Mesothelial cell of epicardium (in vitro differentiated cells): ENCODE measurements around the gene AKT1S1. TPM values are rescaled to one million over a fixed set of nuclear protein-coding genes. Genes with fewer than 3 reads are reported as not detected.
A peak's percentile ranks its signal among the peaks of the same experiment; 100 is the strongest.

ENCODE experiments used
- DNase-seq, 2 experiments: peaks; one replicate each; pipeline ENCODE4 v3.0.0; 2021; ENCODE audit warnings: low spot score in 2 of 2; ENCODE audit not compliant: unreplicated experiment in 2 of 2
- H3K27ac Mint-ChIP-seq: 2 replicates; pipeline ENCODE4 v1.8.0; 2021; ENCODE audit warnings: mixed read lengths
- H3K27me3 Mint-ChIP-seq: 2 replicates; pipeline ENCODE4 v1.8.0; 2021; ENCODE audit warnings: low read depth, mixed read lengths
- H3K36me3 Mint-ChIP-seq: 2 replicates; pipeline ENCODE4 v1.8.0; 2021; ENCODE audit warnings: mixed read lengths
- H3K4me1 Mint-ChIP-seq: 2 replicates; pipeline ENCODE4 v1.8.0; 2021; ENCODE audit warnings: mixed read lengths
- H3K4me3 Mint-ChIP-seq: 2 replicates; pipeline ENCODE4 v1.8.0; 2021; ENCODE audit warnings: mild to moderate bottlenecking, moderate library complexity, mixed read lengths
- H3K9me3 Mint-ChIP-seq: 2 replicates; pipeline ENCODE4 v1.8.0; 2021; ENCODE audit warnings: mixed read lengths
- CTCF ChIP-seq: fragments of 200-600 bp; sonication (generic); IDR thresholded peaks from one replicate; pipeline ENCODE4 v1.5.0; 2021; ENCODE audit warnings: antibody characterized with exemption; ENCODE audit not compliant: unreplicated experiment
- total RNA-seq: library from RNA; stranded (reverse); gene quantifications from 3 replicates; pipeline ENCODE4 v1.2.1, GENCODE V29; 2021

The AKT1S1 gene
- total RNA-seq, 1 donor from 2014 or later = 41.8 TPM

GRCh38 chr19:49896863-49897621, 19.9 kb upstream of the AKT1S1 start, which contains the start of gene IL4I1:
IL4I1 (minus strand) TSS chr19:49896887; CDS start chr19:49896160, 727 bp downstream.
- H3K36me3 Mint-ChIP-seq = no peaks in the 10 kb centered on the region
- H3K27me3 Mint-ChIP-seq = peaks cover 20% of the 10 kb centered on the region
- no peak for DNase-seq
- no peak for TF ChIP-seq CTCF
- H3K4me1 Mint-ChIP-seq = peaks cover 15% of the 10 kb centered on the region
- peak within 1 kb of the TSS; percentile 82 for H3K27ac Mint-ChIP-seq
- no peaks in the 10 kb centered on the region for H3K9me3 Mint-ChIP-seq
- H3K4me3 Mint-ChIP-seq = no peak within 1 kb of the TSS

- Mint-ChIP-seq H3K36me3 (no peaks in the 10 kb centered on the region), H3K4me1 (peaks cover 19% of the 10 kb centered on the region), H3K9me3 (no peaks in the 10 kb centered on the region), H3K27ac (no peak overlapping the region), H3K27me3 (peaks cover 31% of the 10 kb centered on the region), H3K4me3 (no peak overlapping the region)
- no peak for DNase-seq
- TF ChIP-seq CTCF = no peak
Observed at GRCh38 chr19:49895566-49896297, 18.6 kb upstream of the AKT1S1 start.

GRCh38 chr19:49894879-49895565, 17.9 kb upstream of the AKT1S1 start:
- no peak for TF ChIP-seq CTCF
- Mint-ChIP-seq H3K36me3 (no peaks in the 10 kb centered on the region), H3K9me3 (no peaks in the 10 kb centered on the region), H3K4me3 (no peak overlapping the region), H3K27me3 (peaks cover 36% of the 10 kb centered on the region), H3K27ac (no peak overlapping the region), H3K4me1 (peaks cover 21% of the 10 kb centered on the region)
- DNase-seq = no peak

- no peaks in the 10 kb centered on the region for H3K36me3 Mint-ChIP-seq
- H3K4me1 Mint-ChIP-seq = peaks cover 21% of the 10 kb centered on the region
- no peak for TF ChIP-seq CTCF
- no peak overlapping the region for H3K27ac Mint-ChIP-seq
- no peak for DNase-seq
- H3K4me3 Mint-ChIP-seq = no peak overlapping the region
- H3K9me3 Mint-ChIP-seq = no peaks in the 10 kb centered on the region
- peaks cover 39% of the 10 kb centered on the region for H3K27me3 Mint-ChIP-seq
Observed at GRCh38 chr19:49894011-49894664, 17.0 kb upstream of the AKT1S1 start.

- no peak for DNase-seq
- Mint-ChIP-seq H3K9me3 (no peaks in the 10 kb centered on the region), H3K4me3 (no peak overlapping the region), H3K4me1 (peaks cover 19% of the 10 kb centered on the region), H3K27me3 (peaks cover 39% of the 10 kb centered on the region), H3K27ac (no peak overlapping the region), H3K36me3 (peaks cover 3% of the 10 kb centered on the region)
- no peak for TF ChIP-seq CTCF
Observed at GRCh38 chr19:49892716-49893115, 15.6 kb upstream of the AKT1S1 start.
